ENCODE results near the gene MTHFD2L.
"Not testable (repeated sequence)": the region's sequence is repeated elsewhere in the genome, so short reads cannot be mapped to it uniquely, and the experiment has no call there.

Gene MTHFD2L

GRCh38 chr4:74335341-74336021, 177.6 kb downstream of the MTHFD2L start:
- no peak for DNase-seq (ENCODE audit: low spot score)

GRCh38 chr4:74338792-74339333, 180.9 kb downstream of the MTHFD2L start:
- no peak for DNase-seq (ENCODE audit: low spot score)

- DNase-seq (ENCODE audit: low spot score), result no peak
Observed at GRCh38 chr4:74339501-74339900, 181.6 kb downstream of the MTHFD2L start.

GRCh38 chr4:74340421-74340820, 182.5 kb downstream of the MTHFD2L start:
- not testable (repeated sequence) for DNase-seq (ENCODE audit: low spot score)

GRCh38 chr4:74344031-74344430, 186.1 kb downstream of the MTHFD2L start:
- DNase-seq (ENCODE audit: low spot score), result no peak
